Parathyroid adenoma (tissue), 2 donors: ENCODE measurements around the gene LRRC8B.

Source experiments
- H2AFZ ChIP-seq: fragments of 300-600 bp; sonication (generic); one replicate; pipeline ENCODE4 v1.7.0; 2017; ENCODE audit warnings: antibody characterized with exemption, mild to moderate bottlenecking
- H3K27ac ChIP-seq: fragments of 300-600 bp; sonication (generic); one replicate; pipeline ENCODE4 v1.7.0; 2017
- H3K27me3 ChIP-seq: fragments of 300-600 bp; sonication (generic); one replicate; pipeline ENCODE4 v1.7.0; 2017; ENCODE audit warnings: low read length; ENCODE audit not compliant: control insufficient read depth, insufficient read depth
- H3K36me3 ChIP-seq: fragments of 300-600 bp; sonication (generic); one replicate; pipeline ENCODE4 v1.7.0; 2017; ENCODE audit warnings: low read length; ENCODE audit not compliant: control insufficient read depth, insufficient read depth
- H3K4me1 ChIP-seq: fragments of 300-600 bp; sonication (generic); one replicate; pipeline ENCODE4 v1.7.0; 2017; ENCODE audit warnings: control low read depth
- H3K4me2 ChIP-seq: fragments of 300-600 bp; sonication (generic); one replicate; pipeline ENCODE4 v1.7.0; 2017; ENCODE audit warnings: low read length
- H3K4me3 ChIP-seq: fragments of 300-600 bp; sonication (generic); one replicate; pipeline ENCODE4 v1.7.0; 2017; ENCODE audit warnings: low read depth, low read length
- H3K79me2 ChIP-seq: fragments of 300-600 bp; sonication (generic); one replicate; pipeline ENCODE4 v1.7.0; 2017; ENCODE audit warnings: control low read depth
- H3K9ac ChIP-seq: fragments of 300-600 bp; sonication (generic); one replicate; pipeline ENCODE4 v1.7.0; 2017; ENCODE audit warnings: mild to moderate bottlenecking
- H3K9me3 ChIP-seq: fragments of 300-600 bp; sonication (generic); one replicate; pipeline ENCODE4 v1.7.0; 2017; ENCODE audit warnings: low read length; ENCODE audit not compliant: control insufficient read depth
- CTCF ChIP-seq: fragments of 300-600 bp; sonication (generic); IDR thresholded peaks from one replicate; pipeline ENCODE4 v1.7.0; 2017; ENCODE audit warnings: antibody characterized with exemption, mild to moderate bottlenecking
- donor health status: primary hyperparathyroidism.

LRRC8B gene

GRCh38 chr1:89631816-89632656, 107.4 kb downstream of the LRRC8B start:
- Histone ChIP-seq H3K27me3 (no peaks in the 10 kb centered on the region), H3K9me3 (no peaks in the 10 kb centered on the region), H3K79me2 (no peaks in the 10 kb centered on the region), H3K4me3 (peak overlapping the region; percentile 77), H2AFZ (peak overlapping the region; percentile 93), H3K36me3 (no peaks in the 10 kb centered on the region), H3K27ac (peak overlapping the region; percentile 74), H3K4me2 (peak overlapping the region; percentile 89), H3K9ac (no peak overlapping the region), H3K4me1 (no peaks in the 10 kb centered on the region)
- TF ChIP-seq CTCF: no peak

GRCh38 chr1:89632657-89633247, 108.1 kb downstream of the LRRC8B start, which contains the start of gene LRRC8C:
Gene LRRC8C (plus strand): TSS chr1:89633120. CDS start chr1:89686474, 53,354 bp downstream.
- Histone ChIP-seq H3K27ac (peak within 1 kb of the TSS; percentile 74), H3K9ac (no peak within 1 kb of the TSS), H3K27me3 (no peaks in the 10 kb centered on the region), H3K36me3 (no peaks in the 10 kb centered on the region), H2AFZ (peak within 1 kb of the TSS; percentile 93), H3K79me2 (no peaks in the 10 kb centered on the region), H3K4me2 (peak within 1 kb of the TSS; percentile 89), H3K4me1 (no peaks in the 10 kb centered on the region), H3K9me3 (no peaks in the 10 kb centered on the region), H3K4me3 (peak within 1 kb of the TSS; percentile 77)
- TF ChIP-seq CTCF: no peak

GRCh38 chr1:89633248-89633799, 108.7 kb downstream of the LRRC8B start:
- no peaks in the 10 kb centered on the region for H3K27me3 ChIP-seq
- H3K9me3 ChIP-seq: no peaks in the 10 kb centered on the region
- peak overlapping the region; percentile 89 for H3K4me2 ChIP-seq
- H3K27ac ChIP-seq: peak overlapping the region; percentile 63
- H3K4me1 ChIP-seq: no peaks in the 10 kb centered on the region
- peak overlapping the region; percentile 77 for H3K4me3 ChIP-seq
- no peak for TF ChIP-seq CTCF
- H3K36me3 ChIP-seq: no peaks in the 10 kb centered on the region
- peak overlapping the region; percentile 88 for H2AFZ ChIP-seq
- H3K79me2 ChIP-seq: no peaks in the 10 kb centered on the region
- no peak overlapping the region for H3K9ac ChIP-seq

- no peaks in the 10 kb centered on the region for H3K9me3 ChIP-seq
- no peaks in the 10 kb centered on the region for H3K79me2 ChIP-seq
- H3K9ac ChIP-seq: no peak overlapping the region
- TF ChIP-seq CTCF: no peak
- no peaks in the 10 kb centered on the region for H3K36me3 ChIP-seq
- H3K4me1 ChIP-seq: no peaks in the 10 kb centered on the region
- peak overlapping the region; percentile 88 for H2AFZ ChIP-seq
- peak overlapping the region; percentile 63 for H3K27ac ChIP-seq
- no peaks in the 10 kb centered on the region for H3K27me3 ChIP-seq
- peak overlapping the region; percentile 89 for H3K4me2 ChIP-seq
- H3K4me3 ChIP-seq: peak overlapping the region; percentile 77
Observed at GRCh38 chr1:89633800-89634625, 109.4 kb downstream of the LRRC8B start.
